K562 (cell line): ENCODE measurements around the gene PGBD1. TPM values are rescaled to one million over a fixed set of nuclear protein-coding genes. Genes with fewer than 3 reads are reported as not detected.

Experiments used
- BMI1 ChIP-seq: fragments of 150-350 bp; IDR thresholded peaks from 2 replicates; pipeline ENCODE4 v1.6.1; 2014; ENCODE audit warnings: low read length
- CC2D1A ChIP-seq: fragments of 450-650 bp; IDR thresholded peaks from 2 replicates; pipeline ENCODE4 v1.6.1; 2017; ENCODE audit warnings: mild to moderate bottlenecking
- CTBP1 ChIP-seq: fragments of 450-650 bp; IDR thresholded peaks from 2 replicates; pipeline ENCODE4 v1.6.1; 2016; ENCODE audit warnings: borderline replicate concordance
- CTCFL ChIP-seq: IDR thresholded peaks from 2 replicates; pipeline ENCODE4 v1.6.1; 2011; ENCODE audit warnings: borderline replicate concordance, low read depth, mild to moderate bottlenecking, moderate library complexity, low read length; ENCODE audit not compliant: insufficient read depth, poor library complexity, severe bottlenecking
- E2F3 ChIP-seq: fragments of 250-450 bp; sonication (Bioruptor Pico); IDR thresholded peaks from 2 replicates; pipeline ENCODE4 v1.4.0; 2020; ENCODE audit warnings: mild to moderate bottlenecking
- E2F8 ChIP-seq: fragments of 450-650 bp; IDR thresholded peaks from 2 replicates; pipeline ENCODE4 v1.7.1; 2018; ENCODE audit warnings: mild to moderate bottlenecking, low read depth; ENCODE audit not compliant: partially characterized antibody
- FOXK2 ChIP-seq, 2 experiments: fragments of 450-650 bp; IDR thresholded peaks in 1 of 2; conservative IDR thresholded peaks in 1 of 2; 2 replicates each; pipeline ENCODE4 v1.6.1; 2016; ENCODE audit warnings: low read depth in 2 of 2, mild to moderate bottlenecking in 1 of 2
- HDAC1 ChIP-seq, 2 experiments: fragments of 450-650 bp; IDR thresholded peaks; 2 replicates each; pipeline ENCODE4 v1.6.1; 2016 to 2017; ENCODE audit warnings: inconsistent platforms in 1 of 2, mild to moderate bottlenecking in 1 of 2, moderate library complexity in 1 of 2
- HDAC3 ChIP-seq: fragments of 450-650 bp; IDR thresholded peaks from 2 replicates; pipeline ENCODE4 v1.6.1; 2018; ENCODE audit warnings: borderline replicate concordance, mild to moderate bottlenecking, moderate library complexity; ENCODE audit not compliant: partially characterized antibody
- HIVEP1 ChIP-seq: fragments of 250-450 bp; sonication (Bioruptor Pico); IDR thresholded peaks from 2 replicates; pipeline ENCODE4 v1.4.0; 2020; ENCODE audit warnings: mild to moderate bottlenecking
- ID3 ChIP-seq, 2 experiments: fragments of 250-450 bp in 1 of 2; fragments of 450-650 bp in 1 of 2; sonication (Bioruptor Pico) in 1 of 2; IDR thresholded peaks; 2 replicates each; pipeline versions ENCODE4 v1.6.1 to v1.8.0; 2016 to 2021; ENCODE audit warnings: mild to moderate bottlenecking in 2 of 2, moderate library complexity in 2 of 2, missing compliant biosample characterization in 1 of 2, missing genetic modification characterization in 1 of 2
- MYBL2 ChIP-seq, 2 experiments: fragments of 450-650 bp in 1 of 2; sonication (generic) in 1 of 2; formaldehyde crosslinking in 1 of 2; IDR thresholded peaks; 2 replicates each; pipeline versions ENCODE4 v1.6.1 to v1.8.1; 2017 to 2022; ENCODE audit warnings: borderline replicate concordance in 1 of 2, inconsistent platforms in 1 of 2, low read depth in 1 of 2, mild to moderate bottlenecking in 1 of 2, missing genetic modification reagents in 1 of 2, moderate library complexity in 1 of 2
- NR2F6 ChIP-seq: fragments of 450-650 bp; formaldehyde crosslinking; IDR thresholded peaks from 2 replicates; pipeline ENCODE4 v1.4.0; 2020; ENCODE audit warnings: mild to moderate bottlenecking
- SUPT5H ChIP-seq: fragments of 450-650 bp; IDR thresholded peaks from 2 replicates; pipeline ENCODE4 v1.6.1; 2016
- THRB ChIP-seq: fragments of 450-650 bp; formaldehyde crosslinking; conservative IDR thresholded peaks from 2 replicates; pipeline ENCODE4 v1.4.0; 2022; ENCODE audit warnings: mild to moderate bottlenecking, missing genetic modification characterization
- WHSC1 ChIP-seq: IDR thresholded peaks from one replicate; pipeline ENCODE4 v1.6.1; 2012; ENCODE audit warnings: low read length, control low read depth, inconsistent platforms
- ZBTB2 ChIP-seq: fragments of 450-650 bp; IDR thresholded peaks from 2 replicates; pipeline ENCODE4 v1.6.1; 2016; ENCODE audit warnings: antibody characterized with exemption
- polyA plus RNA-seq, 8 experiments: library from polyadenylated mRNA; depleted of rRNA in 4 of 8; stranded (reverse) in 5 of 8; unstranded in 3 of 8; fragments of >200 nt; fragmentation: Nextera tagmentation in 2 of 8; fragmentation: Illumina TruSeq in 1 of 8; extraction: Ambion mirVana in 2 of 8; extraction: Trizol in 1 of 8; gene quantifications; 2 replicates each; pipeline versions ENCODE4 v1.2.1 to v1.2.3, GENCODE V29; 2011 to 2014; ENCODE audit warnings: inconsistent platforms in 1 of 8, missing spikeins in 1 of 8
- total RNA-seq, 7 experiments: library from RNA; depleted of rRNA in 6 of 7; stranded (reverse); fragments of >200 nt in 6 of 7; fragmentation: Illumina TruSeq in 2 of 7; extraction: Trizol in 2 of 7; gene quantifications; 2 replicates each; pipeline versions ENCODE4 v1.2.1 to v1.2.3, GENCODE V29; 2011 to 2021; ENCODE audit warnings: low replicate concordance in 1 of 7

The PGBD1 gene
- total and polyA plus RNA-seq, 9 of the 15 experiments (the other 6 are each of a cell fraction or from before 2014, with no cell fraction given): 3.3 to 9.0 (median 7.3) TPM

- TF ChIP-seq ZBTB2: 0 out of 2 replicates have a peak, but pooled peaks have one; percentile 40
- TF ChIP-seq WHSC1: no peak
- TF ChIP-seq THRB: 0 out of 2 replicates have a peak, but pooled peaks have one; percentile 68
- TF ChIP-seq MYBL2 (IDR thresholded peaks at IDR 0.05; ENCODE audit: low read depth): no peak
- TF ChIP-seq MYBL2 (CRISPR knock-in tag; IDR thresholded peaks at IDR 0.05; ENCODE audit: borderline replicate concordance): no peak
- TF ChIP-seq HDAC3: peak; percentile 20
- TF ChIP-seq CTCFL: no peak
- TF ChIP-seq NR2F6 (CRISPR knock-in tag): peak; percentile 80; the same call in 1 of the 2 replicates
- peak; percentile 71; the same call in 1 of the 2 replicates for TF ChIP-seq CTBP1
- TF ChIP-seq FOXK2 (conservative IDR thresholded peaks at IDR 0.05 in 1 of 2, IDR thresholded peaks at IDR 0.05 in 1 of 2; ENCODE audit: low read depth in 2 of 2): peak; percentile 62 to 82
- 0 out of 2 replicates have a peak, but pooled peaks have one; percentile 14 for TF ChIP-seq CC2D1A
- TF ChIP-seq BMI1: no peak
- peak; percentile 93 for TF ChIP-seq E2F8
- TF ChIP-seq SUPT5H: peak; percentile 67
- TF ChIP-seq HIVEP1 (CRISPR knock-in tag): 0 out of 2 replicates have a peak, but pooled peaks have one; percentile 60
- TF ChIP-seq ID3 (CRISPR knock-in tag; IDR thresholded peaks at IDR 0.05): no peak
- peak; percentile 70; the same call in 1 of the 2 replicates for TF ChIP-seq ID3 (tag; IDR thresholded peaks at IDR 0.05)
- peak in 1 of 2 experiments; percentile 81; a peak in 2 of 4 replicates for TF ChIP-seq HDAC1 (IDR thresholded peaks at IDR 0.05)
- no peak; the same call in 1 of the 2 replicates for TF ChIP-seq E2F3 (CRISPR knock-in tag)
Measured at GRCh38 chr6:28252009-28252975, 29.1 kb upstream of the PGBD1 start, which contains the start of gene ZKSCAN4 (continued).
